ENCODE measurements around the gene DNAAF8. TPM values are rescaled to one million over a fixed set of nuclear protein-coding genes. Genes with fewer than 3 reads are reported as not detected.
"Not testable (repeated sequence)": the region's sequence is repeated elsewhere in the genome, so short reads cannot be mapped to it uniquely, and the experiment has no call there.

DNAAF8 gene
- total RNA-seq, 1 donor = 1.7 TPM

GRCh38 chr16:4783251-4783950 is 49.1 kb downstream of the DNAAF8 start:
- no peak for DNase-seq (ENCODE audit: low read depth)
- no peak for TF ChIP-seq CTCF (IDR thresholded peaks at IDR 0.05; ENCODE audit: insufficient read depth, low read depth, low read length)
- H3K4me3 ChIP-seq (ENCODE audit: low read depth, low read length) = no peak overlapping the region

- no peak for DNase-seq (ENCODE audit: low read depth)
- no peak overlapping the region for H3K4me3 ChIP-seq (ENCODE audit: low read depth, low read length)
- TF ChIP-seq CTCF (IDR thresholded peaks at IDR 0.05; ENCODE audit: insufficient read depth, low read depth, low read length) = no peak
Observed at GRCh38 chr16:4783951-4784336, 49.6 kb downstream of the DNAAF8 start.

- not testable (repeated sequence) for H3K4me3 ChIP-seq (ENCODE audit: low read depth, low read length); DNase-seq (ENCODE audit: low read depth)
Observed at GRCh38 chr16:4784444-4784987, 50.2 kb downstream of the DNAAF8 start.

GRCh38 chr16:4785758-4786433 is 51.6 kb downstream of the DNAAF8 start:
- no peak for DNase-seq (ENCODE audit: low read depth)
- TF ChIP-seq CTCF (IDR thresholded peaks at IDR 0.05; ENCODE audit: insufficient read depth, low read depth, low read length) = no peak
- no peak overlapping the region for H3K4me3 ChIP-seq (ENCODE audit: low read depth, low read length)

- no peak for TF ChIP-seq CTCF (IDR thresholded peaks at IDR 0.05; ENCODE audit: insufficient read depth, low read depth, low read length)
- DNase-seq (ENCODE audit: low read depth) = no peak
- H3K4me3 ChIP-seq (ENCODE audit: low read depth, low read length) = no peak overlapping the region
Observed at GRCh38 chr16:4787068-4787467, 52.7 kb downstream of the DNAAF8 start.

- DNase-seq (ENCODE audit: low read depth) = no peak
- no peak for TF ChIP-seq CTCF (IDR thresholded peaks at IDR 0.05; ENCODE audit: insufficient read depth, low read depth, low read length)
- H3K4me3 ChIP-seq (ENCODE audit: low read depth, low read length) = no peak within 1 kb of the TSS
Observed at GRCh38 chr16:4787627-4788482, 53.5 kb downstream of the DNAAF8 start, which contains the start of gene SEPTIN12. Gene SEPTIN12, minus strand, starts transcription at chr16:4788345. Its CDS starts 700 bp downstream, at chr16:4787645.

- TF ChIP-seq CTCF (IDR thresholded peaks at IDR 0.05; ENCODE audit: insufficient read depth, low read depth, low read length) = no peak
- no peak overlapping the region for H3K4me3 ChIP-seq (ENCODE audit: low read depth, low read length)
- DNase-seq (ENCODE audit: low read depth) = no peak
Observed at GRCh38 chr16:4788489-4788889, 54.2 kb downstream of the DNAAF8 start.
